ENCODE measurements around the gene GRIPAP1.

DNA sequence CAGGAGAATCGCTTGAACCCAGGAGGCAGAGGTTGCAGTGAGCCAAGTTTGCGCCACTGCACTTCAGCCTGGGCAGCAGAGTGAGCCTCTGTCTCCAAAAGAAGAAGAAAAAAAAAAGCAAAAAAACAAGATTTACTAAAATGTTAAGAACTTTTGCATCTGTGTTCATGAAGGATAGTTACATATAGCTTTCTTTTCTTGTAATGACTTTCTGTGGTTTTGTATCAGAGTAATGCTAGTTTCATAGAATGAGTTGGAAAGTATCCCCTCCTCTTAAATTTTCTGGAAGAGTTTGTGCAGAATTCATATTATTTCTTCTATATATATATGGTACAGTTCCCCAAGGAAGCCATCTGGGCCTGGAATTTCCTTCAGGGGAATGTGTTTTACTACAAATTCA lies 17.0 kb upstream of the GRIPAP1 start:
- no peak for TF ChIP-seq POLR2A (IDR thresholded peaks at IDR 0.05)
- TF ChIP-seq, protein P1, sequence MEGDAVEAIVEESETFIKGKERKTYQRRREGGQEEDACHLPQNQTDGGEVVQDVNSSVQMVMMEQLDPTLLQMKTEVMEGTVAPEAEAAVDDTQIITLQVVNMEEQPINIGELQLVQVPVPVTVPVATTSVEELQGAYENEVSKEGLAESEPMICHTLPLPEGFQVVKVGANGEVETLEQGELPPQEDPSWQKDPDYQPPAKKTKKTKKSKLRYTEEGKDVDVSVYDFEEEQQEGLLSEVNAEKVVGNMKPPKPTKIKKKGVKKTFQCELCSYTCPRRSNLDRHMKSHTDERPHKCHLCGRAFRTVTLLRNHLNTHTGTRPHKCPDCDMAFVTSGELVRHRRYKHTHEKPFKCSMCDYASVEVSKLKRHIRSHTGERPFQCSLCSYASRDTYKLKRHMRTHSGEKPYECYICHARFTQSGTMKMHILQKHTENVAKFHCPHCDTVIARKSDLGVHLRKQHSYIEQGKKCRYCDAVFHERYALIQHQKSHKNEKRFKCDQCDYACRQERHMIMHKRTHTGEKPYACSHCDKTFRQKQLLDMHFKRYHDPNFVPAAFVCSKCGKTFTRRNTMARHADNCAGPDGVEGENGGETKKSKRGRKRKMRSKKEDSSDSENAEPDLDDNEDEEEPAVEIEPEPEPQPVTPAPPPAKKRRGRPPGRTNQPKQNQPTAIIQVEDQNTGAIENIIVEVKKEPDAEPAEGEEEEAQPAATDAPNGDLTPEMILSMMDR (IDR thresholded peaks at IDR 0.05): no peak
